Right hindlimb (tissue), 1 donor: Measurements from ENCODE around the gene USP37.
A peak's percentile ranks its signal among the peaks of the same experiment; 100 is the strongest.
"Not testable (repeated sequence)": the region's sequence is repeated elsewhere in the genome, so short reads cannot be mapped to it uniquely, and the experiment has no call there.

Source experiments
- DNase-seq: peaks from one replicate; pipeline ENCODE4 v3.0.0-alpha.2; 2018

USP37 gene

GRCh38 chr2:218554225-218554624 lies 13.9 kb downstream of the USP37 start:
- not testable (repeated sequence) for DNase-seq

GRCh38 chr2:218547978-218548377 lies 20.2 kb downstream of the USP37 start:
- DNase-seq, result no peak

GRCh38 chr2:218547511-218547910 lies 20.6 kb downstream of the USP37 start:
- DNase-seq, result no peak

- no peak for DNase-seq
Observed at GRCh38 chr2:218546012-218546411, 22.1 kb downstream of the USP37 start.

- DNase-seq, result no peak
Observed at GRCh38 chr2:218540015-218540414, 28.1 kb downstream of the USP37 start.

- no peak for DNase-seq
Observed at GRCh38 chr2:218536804-218537494, 31.2 kb downstream of the USP37 start.

GRCh38 chr2:218529990-218530389 lies 38.2 kb downstream of the USP37 start:
- DNase-seq, result no peak

GRCh38 chr2:218528409-218528808 lies 39.7 kb downstream of the USP37 start:
- not testable (repeated sequence) for DNase-seq

- DNase-seq, result no peak
Observed at GRCh38 chr2:218523651-218524050, 44.5 kb downstream of the USP37 start.

- DNase-seq, result no peak
Observed at GRCh38 chr2:218518876-218519275, 49.3 kb downstream of the USP37 start.

- DNase-seq, result no peak
Observed at GRCh38 chr2:218517434-218518206, 50.5 kb downstream of the USP37 start.

GRCh38 chr2:218516614-218517013 lies 51.5 kb downstream of the USP37 start:
- DNase-seq, result no peak

- DNase-seq, result no peak
Observed at GRCh38 chr2:218513676-218514075, 54.5 kb downstream of the USP37 start.

GRCh38 chr2:218508299-218508698 lies 59.9 kb downstream of the USP37 start:
- no peak for DNase-seq

GRCh38 chr2:218505754-218506371 lies 62.3 kb downstream of the USP37 start:
- no peak for DNase-seq

- DNase-seq, result no peak
Observed at GRCh38 chr2:218501665-218502064, 66.5 kb downstream of the USP37 start.

- DNase-seq, result no peak
Observed at GRCh38 chr2:218500501-218501060, 67.6 kb downstream of the USP37 start.

GRCh38 chr2:218485986-218486667 lies 82.0 kb downstream of the USP37 start:
- no peak for DNase-seq

- DNase-seq, result no peak
Observed at GRCh38 chr2:218482651-218483050, 85.5 kb downstream of the USP37 start.

- no peak for DNase-seq
Observed at GRCh38 chr2:218479595-218479994, 88.6 kb downstream of the USP37 start.

GRCh38 chr2:218478544-218478943 lies 89.6 kb downstream of the USP37 start:
- DNase-seq, result no peak

GRCh38 chr2:218477247-218477646 lies 90.9 kb downstream of the USP37 start:
- no peak for DNase-seq

- DNase-seq, result peak; percentile 21
Observed at GRCh38 chr2:218476676-218477075, 91.5 kb downstream of the USP37 start.
